ENCODE measurements around the gene ATP5PB.

- no peak for TF ChIP-seq GATA2 (IDR thresholded peaks at IDR 0.05; ENCODE audit: low read depth, low read length)
- no peak for TF ChIP-seq GATA3 (IDR thresholded peaks at IDR 0.05; ENCODE audit: low read depth, low read length)
These were observed 22.3 kb downstream of the ATP5PB start for GRCh38 chr1:111471538-111471937.

Data from SH-SY5Y (cell line).